ENCODE measurements around the gene GPR17.

The GPR17 gene, protein sequence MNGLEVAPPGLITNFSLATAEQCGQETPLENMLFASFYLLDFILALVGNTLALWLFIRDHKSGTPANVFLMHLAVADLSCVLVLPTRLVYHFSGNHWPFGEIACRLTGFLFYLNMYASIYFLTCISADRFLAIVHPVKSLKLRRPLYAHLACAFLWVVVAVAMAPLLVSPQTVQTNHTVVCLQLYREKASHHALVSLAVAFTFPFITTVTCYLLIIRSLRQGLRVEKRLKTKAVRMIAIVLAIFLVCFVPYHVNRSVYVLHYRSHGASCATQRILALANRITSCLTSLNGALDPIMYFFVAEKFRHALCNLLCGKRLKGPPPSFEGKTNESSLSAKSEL

DNA sequence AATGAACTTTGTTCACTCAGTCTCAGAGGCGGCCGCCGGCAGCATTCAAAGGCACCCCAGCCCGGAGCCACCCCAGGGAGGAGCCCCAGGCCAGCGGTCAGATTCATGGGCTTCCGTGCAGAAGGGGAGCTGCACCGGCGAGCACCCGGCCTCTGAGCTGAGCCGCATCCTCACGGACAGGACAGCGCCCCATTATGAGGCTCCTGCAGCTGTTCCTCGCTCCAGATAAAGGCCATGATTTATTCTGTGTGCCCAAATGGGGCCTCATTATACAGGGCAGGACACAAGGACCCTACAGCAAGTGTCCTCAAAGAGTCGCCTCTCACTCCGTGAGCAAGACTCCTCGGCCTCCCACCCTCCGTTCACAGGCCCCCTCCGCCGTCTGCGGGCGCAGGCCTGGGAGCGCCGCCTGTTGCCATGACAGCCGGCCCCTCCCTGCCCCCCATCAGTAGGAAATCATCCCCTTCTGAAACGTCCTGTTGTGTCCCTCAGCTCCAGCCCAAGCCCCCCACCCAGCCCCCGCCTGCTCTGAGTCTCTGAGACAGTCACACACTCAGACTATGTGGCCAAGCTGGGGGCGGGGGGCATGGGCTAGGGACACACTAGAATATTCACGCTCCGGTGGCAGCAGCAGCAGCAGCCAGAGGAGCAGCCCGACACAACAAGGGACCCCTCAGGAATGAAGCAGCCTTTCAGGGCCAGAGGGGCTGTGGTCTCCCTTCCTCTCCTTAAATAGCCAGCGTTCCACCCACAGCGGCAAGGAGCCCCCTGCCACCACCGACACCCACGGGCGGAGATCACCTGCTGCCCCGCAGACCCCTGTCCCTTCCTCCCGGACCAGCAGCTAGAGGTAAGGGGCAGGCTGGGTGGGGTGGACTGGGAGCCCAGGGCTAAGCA, at the start of gene GPR17:
Gene GPR17 (plus strand): TSS at position 759 of the 897 bp plus-strand sequence. CDS start 4,583 bp downstream, outside the sequence.
- H3K27ac ChIP-seq (ENCODE audit: low read depth, low read length) = no peak within 1 kb of the TSS
- no peak within 1 kb of the TSS for H3K4me2 ChIP-seq (ENCODE audit: low read length)
- TF ChIP-seq EZH2phosphoT487 (IDR thresholded peaks at IDR 0.05; ENCODE audit: borderline replicate concordance, low read length) = no peak
- TF ChIP-seq, protein P1, sequence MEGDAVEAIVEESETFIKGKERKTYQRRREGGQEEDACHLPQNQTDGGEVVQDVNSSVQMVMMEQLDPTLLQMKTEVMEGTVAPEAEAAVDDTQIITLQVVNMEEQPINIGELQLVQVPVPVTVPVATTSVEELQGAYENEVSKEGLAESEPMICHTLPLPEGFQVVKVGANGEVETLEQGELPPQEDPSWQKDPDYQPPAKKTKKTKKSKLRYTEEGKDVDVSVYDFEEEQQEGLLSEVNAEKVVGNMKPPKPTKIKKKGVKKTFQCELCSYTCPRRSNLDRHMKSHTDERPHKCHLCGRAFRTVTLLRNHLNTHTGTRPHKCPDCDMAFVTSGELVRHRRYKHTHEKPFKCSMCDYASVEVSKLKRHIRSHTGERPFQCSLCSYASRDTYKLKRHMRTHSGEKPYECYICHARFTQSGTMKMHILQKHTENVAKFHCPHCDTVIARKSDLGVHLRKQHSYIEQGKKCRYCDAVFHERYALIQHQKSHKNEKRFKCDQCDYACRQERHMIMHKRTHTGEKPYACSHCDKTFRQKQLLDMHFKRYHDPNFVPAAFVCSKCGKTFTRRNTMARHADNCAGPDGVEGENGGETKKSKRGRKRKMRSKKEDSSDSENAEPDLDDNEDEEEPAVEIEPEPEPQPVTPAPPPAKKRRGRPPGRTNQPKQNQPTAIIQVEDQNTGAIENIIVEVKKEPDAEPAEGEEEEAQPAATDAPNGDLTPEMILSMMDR (IDR thresholded peaks at IDR 0.05; ENCODE audit: low read depth, low read length, poor library complexity, severe bottlenecking) = no peak
- H3K9me2 ChIP-seq (replicated peaks; ENCODE audit: control insufficient read depth, low read length) = no peaks in the 10 kb centered on the region
- H3K27me3 ChIP-seq (ENCODE audit: control insufficient read depth, low read length) = no peaks in the 10 kb centered on the region
- no peaks in the 10 kb centered on the region for H3K36me3 ChIP-seq (ENCODE audit: control insufficient read depth, low read length)
- H3F3A ChIP-seq (ENCODE audit: control insufficient read depth, insufficient read depth) = no peaks in the 10 kb centered on the region
- no peaks in the 10 kb centered on the region for H4K20me1 ChIP-seq (ENCODE audit: control insufficient read depth, insufficient read depth, low read depth, low read length)
- H3K9me3 ChIP-seq (ENCODE audit: control insufficient read depth, insufficient read depth, low read length) = no peaks in the 10 kb centered on the region
- H3K79me2 ChIP-seq (ENCODE audit: control insufficient read depth, low read length) = no peaks in the 10 kb centered on the region
- peaks cover 29% of the 10 kb centered on the region for H3K4me1 ChIP-seq (ENCODE audit: control insufficient read depth, low read length)
- no peak within 1 kb of the TSS for H3K4me3 ChIP-seq (ENCODE audit: low read length)

DNA sequence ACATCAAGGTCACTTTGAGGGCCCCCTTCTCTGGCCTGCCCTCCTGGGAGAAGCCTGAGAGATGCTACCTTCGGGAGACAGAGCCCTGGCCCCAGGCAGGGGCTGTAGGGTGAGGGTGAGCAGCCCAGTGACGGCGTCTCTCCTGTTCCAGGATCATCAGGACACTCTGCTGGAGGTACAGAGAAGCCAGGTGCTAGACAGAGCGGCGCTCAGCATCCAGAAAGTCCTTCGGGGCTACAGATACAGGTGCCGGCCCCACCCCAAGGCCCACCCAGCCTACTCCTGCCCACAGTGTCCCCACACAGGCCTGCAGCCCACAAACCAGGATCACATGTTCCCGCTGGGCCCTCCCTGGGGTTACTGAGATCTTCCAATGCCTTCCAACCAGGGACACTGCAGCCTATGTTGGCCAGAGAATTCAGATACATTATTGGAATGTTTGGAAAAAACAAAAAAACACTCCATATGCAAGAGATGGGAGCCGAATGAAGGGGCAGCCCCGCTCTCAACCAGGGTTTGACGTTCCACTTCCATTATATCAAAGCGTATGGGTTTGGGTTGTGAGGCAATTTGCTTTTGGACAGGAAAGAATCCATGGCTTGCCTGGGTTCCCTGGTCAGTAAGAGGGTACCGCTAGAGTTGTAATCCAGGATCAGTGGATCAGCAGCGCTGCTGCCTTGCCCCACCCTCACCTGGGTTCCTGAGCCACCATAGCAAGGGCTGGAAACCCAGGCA, 49.5 kb upstream of the GPR17 start:
- Histone ChIP-seq H3K36me3 (ENCODE audit: control insufficient read depth, low read length) (no peaks in the 10 kb centered on the region), H3K4me3 (ENCODE audit: low read length) (no peak overlapping the region), H3K79me2 (ENCODE audit: control insufficient read depth, low read length) (no peaks in the 10 kb centered on the region), H3K9me2 (replicated peaks; ENCODE audit: control insufficient read depth, low read length) (no peaks in the 10 kb centered on the region), H3K9me3 (ENCODE audit: control insufficient read depth, insufficient read depth, low read length) (no peaks in the 10 kb centered on the region), H3K4me1 (ENCODE audit: control insufficient read depth, low read length) (peaks cover 12% of the 10 kb centered on the region), H3F3A (ENCODE audit: control insufficient read depth, insufficient read depth) (no peaks in the 10 kb centered on the region), H3K27me3 (ENCODE audit: control insufficient read depth, low read length) (peaks cover 6% of the 10 kb centered on the region; the same call in 1 of the 2 replicates), H3K27ac (ENCODE audit: low read depth, low read length) (no peak overlapping the region), H3K4me2 (ENCODE audit: low read length) (no peak overlapping the region), H4K20me1 (ENCODE audit: control insufficient read depth, insufficient read depth, low read depth, low read length) (no peaks in the 10 kb centered on the region)
- TF ChIP-seq, protein P1 (IDR thresholded peaks at IDR 0.05; ENCODE audit: low read depth, low read length, poor library complexity, severe bottlenecking) = no peak
- no peak for TF ChIP-seq EZH2phosphoT487 (IDR thresholded peaks at IDR 0.05; ENCODE audit: borderline replicate concordance, low read length)

DNA sequence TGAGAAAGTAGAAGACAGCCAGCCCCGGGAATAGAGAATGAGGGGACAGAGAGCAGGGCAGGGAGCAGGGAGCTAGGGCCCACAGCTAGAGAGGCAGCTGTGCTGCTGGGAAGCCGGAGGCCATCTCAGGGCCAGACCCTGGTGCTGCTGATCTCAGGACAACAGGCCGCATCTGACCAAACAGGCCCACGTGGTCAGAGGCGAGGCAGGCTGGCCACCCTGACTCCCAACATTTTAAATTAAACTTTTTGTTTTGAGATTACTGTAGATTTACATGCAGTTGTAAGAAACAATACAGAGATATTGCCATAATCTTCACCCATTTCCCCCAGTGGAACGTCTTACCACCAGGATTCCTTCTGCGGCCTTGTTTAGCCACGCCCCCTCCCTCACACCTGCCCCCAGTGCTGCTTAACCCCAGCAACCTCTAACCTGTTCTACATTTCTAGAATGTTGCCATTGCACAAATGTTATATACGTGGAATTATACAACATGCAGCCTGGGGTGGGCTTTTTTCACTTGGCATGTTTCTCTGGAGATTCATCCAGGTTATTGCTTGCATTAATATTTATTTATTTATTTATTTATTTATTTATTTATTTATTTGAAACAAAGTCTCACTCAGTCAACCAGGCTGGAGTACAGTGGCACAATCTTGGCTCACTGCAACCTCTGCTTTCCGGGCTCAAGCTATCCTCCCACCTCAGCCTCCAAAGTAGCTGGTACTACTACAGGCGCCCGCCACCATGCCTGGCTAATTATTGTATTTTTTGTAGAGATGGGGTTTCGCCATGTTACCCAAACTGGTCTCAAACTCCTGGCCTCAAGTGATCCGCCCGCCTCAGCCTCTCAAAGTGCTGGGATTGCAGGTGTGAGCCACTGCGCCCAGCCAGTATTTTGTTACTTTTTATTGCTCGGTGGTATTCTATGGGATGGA, 48.6 kb upstream of the GPR17 start:
- H3K4me2 ChIP-seq (ENCODE audit: low read length) = no peak overlapping the region
- no peaks in the 10 kb centered on the region for H3F3A ChIP-seq (ENCODE audit: control insufficient read depth, insufficient read depth)
- H3K79me2 ChIP-seq (ENCODE audit: control insufficient read depth, low read length) = no peaks in the 10 kb centered on the region
- H3K4me3 ChIP-seq (ENCODE audit: low read length) = no peak overlapping the region
- H3K9me3 ChIP-seq (ENCODE audit: control insufficient read depth, insufficient read depth, low read length) = no peaks in the 10 kb centered on the region
- H4K20me1 ChIP-seq (ENCODE audit: control insufficient read depth, insufficient read depth, low read depth, low read length) = no peaks in the 10 kb centered on the region
- H3K36me3 ChIP-seq (ENCODE audit: control insufficient read depth, low read length) = no peaks in the 10 kb centered on the region
- peaks cover 9% of the 10 kb centered on the region for H3K4me1 ChIP-seq (ENCODE audit: control insufficient read depth, low read length)
- peaks cover 6% of the 10 kb centered on the region; the same call in 1 of the 2 replicates for H3K27me3 ChIP-seq (ENCODE audit: control insufficient read depth, low read length)
- H3K27ac ChIP-seq (ENCODE audit: low read depth, low read length) = no peak overlapping the region
- no peaks in the 10 kb centered on the region for H3K9me2 ChIP-seq (replicated peaks; ENCODE audit: control insufficient read depth, low read length)
- TF ChIP-seq, protein P1 (IDR thresholded peaks at IDR 0.05; ENCODE audit: low read depth, low read length, poor library complexity, severe bottlenecking) = no peak
- TF ChIP-seq EZH2phosphoT487 (IDR thresholded peaks at IDR 0.05; ENCODE audit: borderline replicate concordance, low read length) = no peak

Data from DOHH2 (cell line).